SK-N-SH (cell line): ENCODE results near the gene MYO1H. TPM values are rescaled to one million over a fixed set of nuclear protein-coding genes. Genes with fewer than 3 reads are reported as not detected.

Experiments
- CTCF ChIA-PET: fragments of 300-600, 350-600 bp; formaldehyde crosslinking; extraction: SDS; loops from one replicate; lab custom pipeline; 2021; lab: Yijun Ruan, JAX
- POLR2A ChIA-PET: fragments of 350-600 bp; sonication (Branson Sonifier 250); formaldehyde crosslinking; extraction: SDS; loops from one replicate; lab custom pipeline; 2020; ENCODE audit warnings: antibody characterized with exemption, inconsistent platforms; lab: Yijun Ruan, JAX
- DNase-seq: peaks from one replicate; pipeline ENCODE4 v3.0.0; 2012
- H2AFZ ChIP-seq: fragments of 200-600 bp; sonication (generic); 2 replicates; pipeline ENCODE4 v1.8.1; 2016; ENCODE audit warnings: antibody characterized with exemption, mild to moderate bottlenecking, low read depth
- H3F3A ChIP-seq: fragments of 200-600 bp; sonication (generic); replicated peaks from 2 replicates; pipeline ENCODE3; 2016; ENCODE audit warnings: antibody characterized with exemption, mild to moderate bottlenecking; ENCODE audit not compliant: insufficient read depth
- H3K27ac ChIP-seq, 2 experiments: fragments of 200-500 bp in 1 of 2; fragments of 200-600 bp in 1 of 2; sonication (Bioruptor generic) in 1 of 2; sonication (generic), shearing (Covaris generic) in 1 of 2; 2 replicates each; pipeline versions ENCODE4 v1.5.1 to v1.6.1; 2014 to 2016; ENCODE audit warnings: low read depth in 2 of 2, inconsistent platforms in 1 of 2, low read length in 1 of 2, mild to moderate bottlenecking in 1 of 2, mixed read lengths in 1 of 2
- H3K27me3 ChIP-seq: fragments of 200-600 bp; sonication (generic), shearing (Covaris generic); 2 replicates; pipeline ENCODE4 v1.6.1; 2016; ENCODE audit warnings: mixed run types; ENCODE audit not compliant: insufficient read depth
- H3K36me3 ChIP-seq, 2 experiments: fragments of 200-500 bp in 1 of 2; fragments of 200-600 bp in 1 of 2; sonication (Bioruptor generic) in 1 of 2; sonication (generic) in 1 of 2; replicated peaks in 1 of 2; 2 replicates each; pipeline versions ENCODE3 to v1.5.1; 2014 to 2016; ENCODE audit warnings: low read length in 1 of 2, mild to moderate bottlenecking in 1 of 2; ENCODE audit not compliant: insufficient read depth in 2 of 2, control insufficient read depth in 1 of 2
- H3K4me1 ChIP-seq, 2 experiments: fragments of 200-500 bp in 1 of 2; fragments of 200-600 bp in 1 of 2; sonication (Bioruptor generic) in 1 of 2; sonication (generic), shearing (Covaris generic) in 1 of 2; 2 replicates each; pipeline versions ENCODE4 v1.5.1 to v1.6.1; 2014 to 2016; ENCODE audit warnings: low read depth in 1 of 2, low read length in 1 of 2, mixed run types in 1 of 2; ENCODE audit not compliant: insufficient read depth in 2 of 2, control insufficient read depth in 1 of 2
- H3K4me2 ChIP-seq: fragments of 200-600 bp; sonication (generic), shearing (Covaris generic); 2 replicates; pipeline ENCODE4 v1.6.1; 2017; ENCODE audit warnings: mixed run types
- H3K4me3 ChIP-seq, 2 experiments: fragments of 200-500 bp in 1 of 2; fragments of 200-600 bp in 1 of 2; sonication (Bioruptor generic) in 1 of 2; sonication (generic), shearing (Covaris generic) in 1 of 2; 2 replicates each; pipeline versions ENCODE4 v1.5.1 to v1.8.1; 2014 to 2016; ENCODE audit warnings: low read depth in 2 of 2, inconsistent platforms in 1 of 2, low read length in 1 of 2, mild to moderate bottlenecking in 1 of 2, mixed read lengths in 1 of 2, moderate library complexity in 1 of 2
- H3K79me2 ChIP-seq: fragments of 200-600 bp; sonication (generic); 2 replicates; pipeline ENCODE4 v1.8.1; 2017; ENCODE audit warnings: mild to moderate bottlenecking; ENCODE audit not compliant: insufficient read depth
- H3K9ac ChIP-seq: fragments of 200-600 bp; sonication (generic); 2 replicates; pipeline ENCODE4 v1.6.1; 2017; ENCODE audit warnings: mixed run types
- H3K9me2 ChIP-seq: fragments of 200-600 bp; sonication (generic); 2 replicates; pipeline ENCODE4 v1.6.1; 2017; ENCODE audit warnings: mixed run types
- H3K9me3 ChIP-seq: fragments of 200-600 bp; sonication (generic); 2 replicates; pipeline ENCODE4 v1.6.1; 2017; ENCODE audit warnings: mixed run types, mild to moderate bottlenecking, moderate library complexity
- H4K20me1 ChIP-seq: fragments of 200-600 bp; sonication (generic); 2 replicates; pipeline ENCODE4 v1.6.1; 2017; ENCODE audit warnings: mild to moderate bottlenecking, mixed run types; ENCODE audit not compliant: insufficient read depth
- CTCF ChIP-seq: fragments of 200-600 bp; sonication (generic); IDR thresholded peaks from 2 replicates; pipeline ENCODE4 v1.6.1; 2017; ENCODE audit warnings: antibody characterized with exemption, mild to moderate bottlenecking, moderate library complexity
- EZH2phosphoT487 ChIP-seq: fragments of 200-600 bp; sonication (generic); IDR thresholded peaks from 2 replicates; pipeline ENCODE4 v1.6.1; 2017; ENCODE audit warnings: low read depth, mixed run types, mild to moderate bottlenecking, antibody characterized with exemption, moderate library complexity, borderline replicate concordance
- FOSL2 ChIP-seq: IDR thresholded peaks from 2 replicates; pipeline ENCODE4 v1.4.0; 2012; ENCODE audit warnings: low read depth, mild to moderate bottlenecking, moderate library complexity, borderline replicate concordance
- GABPA ChIP-seq: IDR thresholded peaks from 2 replicates; pipeline ENCODE4 v1.4.0; 2012; ENCODE audit warnings: low read depth, mild to moderate bottlenecking
- GATA2 ChIP-seq: sonication (generic); formaldehyde crosslinking; IDR thresholded peaks from 2 replicates; pipeline ENCODE4 v1.5.0; 2020; ENCODE audit warnings: mild to moderate bottlenecking, missing genetic modification reagents
- JUND ChIP-seq: IDR thresholded peaks from 2 replicates; pipeline ENCODE4 v1.4.0; 2012
- NFIC ChIP-seq: IDR thresholded peaks from 2 replicates; pipeline ENCODE4 v1.4.0; 2012; ENCODE audit warnings: borderline replicate concordance
- NRF1 ChIP-seq: IDR thresholded peaks from 2 replicates; pipeline ENCODE4 v1.6.1; 2012; ENCODE audit warnings: low read depth, mild to moderate bottlenecking, low read length
- PBX3 ChIP-seq: IDR thresholded peaks from 2 replicates; pipeline ENCODE4; 2012
- POLR2AphosphoS5 ChIP-seq: IDR thresholded peaks from 2 replicates; pipeline ENCODE4 v1.6.1; 2012; ENCODE audit warnings: low read depth, low read length
- RCOR1 ChIP-seq: fragments of 150-350 bp; IDR thresholded peaks from 2 replicates; pipeline ENCODE4 v1.6.1; 2017; ENCODE audit warnings: antibody characterized with exemption, low read length
- REST ChIP-seq: IDR thresholded peaks from 2 replicates; pipeline ENCODE4 v1.6.1; 2012; ENCODE audit warnings: mild to moderate bottlenecking, low read depth, low read length, moderate library complexity
- RXRA ChIP-seq: IDR thresholded peaks from 2 replicates; pipeline ENCODE4 v1.4.0; 2012; ENCODE audit warnings: low read depth, mild to moderate bottlenecking, borderline replicate concordance
- USF1 ChIP-seq: IDR thresholded peaks from 2 replicates; pipeline ENCODE4 v1.4.0; 2012; ENCODE audit warnings: low read depth, borderline replicate concordance
- USF2 ChIP-seq: fragments of 150-350 bp; IDR thresholded peaks from 2 replicates; pipeline ENCODE4 v1.6.1; 2017; ENCODE audit warnings: antibody characterized with exemption, low read length, low read depth, borderline replicate concordance
- WGBS: methylation state at CpG from one replicate; pipeline ENCODE4 v1.1.6; 2017; ENCODE audit warnings: low lambda C conversion rate; 5-methylcytosine and 5-hydroxymethylcytosine counted together
- polyA plus RNA-seq, 3 experiments: library from polyadenylated mRNA; depleted of rRNA; stranded (reverse); fragments of >200 nt; gene quantifications; 2 replicates each; pipeline ENCODE4 v1.2.3, GENCODE V29; 2012

Gene MYO1H
- polyA plus RNA-seq, 1 of the 3 experiments (the other 2 are of a cell fraction), result not detected

- CTCF ChIA-PET, result interaction anchor here (1.5 to 4.4 kb wide), 2 partner anchors 36 to 382 kb away, joined by 6 to 21 read pairs; no protein-coding TSS in a partner anchor
- TF ChIP-seq FOSL2 (no peak), NFIC (no peak), POLR2AphosphoS5 (no peak), USF2 (no peak), GATA2 (CRISPR knock-in tag) (no peak), RCOR1 (no peak), JUND (no peak), EZH2phosphoT487 (no peak), PBX3 (no peak), CTCF (no peak), USF1 (no peak), REST (no peak), NRF1 (no peak), GABPA (no peak), RXRA (no peak)
- TF ChIP-seq, all 33 proteins: peak for 0
- POLR2A ChIA-PET, result no interaction called here
- DNase-seq, result peak; percentile 26
- peaks cover 11 to 47% of the 10 kb centered on the region in 2 experiments for H3K36me3 ChIP-seq
- H3K27me3 ChIP-seq, result no peaks in the 10 kb centered on the region
- peak overlapping the region; percentile 70 for H3K9ac ChIP-seq
- H2AFZ ChIP-seq, result no peak overlapping the region
- H3K4me3 ChIP-seq, result peak overlapping the region; percentile 23 to 40; a peak in 3 of 4 replicates
- WGBS, result 42% methylated on average over 5 of the region's 5 CpGs
- H3K4me1 ChIP-seq, result peaks cover 50 to 63% of the 10 kb centered on the region in 2 experiments
- H3K9me3 ChIP-seq, result no peaks in the 10 kb centered on the region
- peak overlapping the region; percentile 80 for H3K4me2 ChIP-seq
- H4K20me1 ChIP-seq, result peaks cover under 1% of the 10 kb centered on the region; the same call in 1 of the 2 replicates
- H3F3A ChIP-seq, result peaks cover 38% of the 10 kb centered on the region
- peaks cover 85% of the 10 kb centered on the region for H3K79me2 ChIP-seq
- H3K27ac ChIP-seq, result peak overlapping the region; percentile 83 to 99
- H3K9me2 ChIP-seq, result no peaks in the 10 kb centered on the region
Observed at GRCh38 chr12:109463756-109464155, 116.1 kb downstream of the MYO1H start.
